Naive B cell (primary cell): ENCODE measurements around the gene EXOC2. TPM values are rescaled to one million over a fixed set of nuclear protein-coding genes. Genes with fewer than 3 reads are reported as not detected.
A peak's percentile ranks its signal among the peaks of the same experiment; 100 is the strongest.

Source experiments
- ATAC-seq, 2 donors: fragments of 150-1000 bp; cut with Tn5 transposase; 2 replicates each; pipeline ENCODE4 v1.10.0; 2021; ENCODE audit warnings: low read depth in 2 of 2, mild to moderate bottlenecking in 2 of 2, moderate library complexity in 2 of 2
- DNase-seq: peaks from one replicate; pipeline ENCODE4 v3.0.0; 2022
- H3K27ac Mint-ChIP-seq, 6 donors: one replicate each; pipeline ENCODE4 v1.8.0; 2020 to 2022; ENCODE audit warnings: mild to moderate bottlenecking in 6 of 6, mixed read lengths in 6 of 6, moderate library complexity in 5 of 6, inconsistent platforms in 2 of 6
- H3K27me3 Mint-ChIP-seq, 3 donors: one replicate each; pipeline ENCODE4 v1.8.0; 2021 to 2022; ENCODE audit warnings: mixed read lengths in 3 of 3, mild to moderate bottlenecking in 1 of 3
- H3K36me3 Mint-ChIP-seq, 2 donors: one replicate each; pipeline ENCODE4 v1.8.0; 2020 to 2022; ENCODE audit warnings: mixed read lengths in 2 of 2, inconsistent platforms in 1 of 2, mild to moderate bottlenecking in 1 of 2
- H3K4me1 Mint-ChIP-seq, 3 donors: one replicate each; pipeline ENCODE4 v1.8.0; 2020 to 2022; ENCODE audit warnings: mixed read lengths in 3 of 3, inconsistent platforms in 1 of 3, mild to moderate bottlenecking in 1 of 3, moderate library complexity in 1 of 3
- H3K4me3 Mint-ChIP-seq, 8 donors: one replicate each; pipeline ENCODE4 v1.8.0; 2020 to 2022; ENCODE audit warnings: mild to moderate bottlenecking in 8 of 8, mixed read lengths in 8 of 8, moderate library complexity in 8 of 8, inconsistent platforms in 2 of 8
- H3K9me3 Mint-ChIP-seq, 7 donors: one replicate each; pipeline ENCODE4 v1.8.0; 2020 to 2022; ENCODE audit warnings: mixed read lengths in 7 of 7, mild to moderate bottlenecking in 5 of 7, inconsistent platforms in 2 of 7, moderate library complexity in 1 of 7
- polyA plus RNA-seq, 6 donors: library from polyadenylated mRNA; unstranded; fragments of 300-500 nt; fragmentation: Illumina TruSeq; gene quantifications; one replicate each; pipeline ENCODE4 v1.2.3, GENCODE V29; 2021; ENCODE audit warnings: low read depth in 6 of 6

EXOC2 gene
- polyA plus RNA-seq, 6 donors from 2014 or later = 18.0 to 34.8 (median 28.6) TPM

DNA sequence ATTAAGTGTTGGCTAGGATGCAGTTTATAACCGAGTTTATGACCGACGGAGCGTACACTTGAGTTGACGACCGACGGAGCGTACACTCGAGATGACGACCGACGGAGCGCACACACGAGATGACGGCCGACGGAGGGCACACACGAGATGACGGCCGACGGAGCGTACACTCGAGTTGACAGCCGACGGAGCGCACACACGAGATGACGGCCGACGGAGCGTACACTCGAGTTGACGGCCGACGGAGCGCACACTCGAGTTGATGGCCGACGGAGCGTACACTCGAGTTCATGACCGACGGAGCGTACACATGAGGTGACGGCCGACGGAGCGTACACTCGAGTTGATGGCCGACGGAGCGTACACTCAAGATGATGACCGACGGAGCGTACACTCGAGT is 155.8 kb downstream of the EXOC2 start:
- H3K4me3 Mint-ChIP-seq = no peak overlapping the region
- DNase-seq = no peak
- no peaks in the 10 kb centered on the region for H3K27me3 Mint-ChIP-seq
- ATAC-seq = no peak
- peak overlapping the region in 2 of 6 donors; percentile 36 to 39 for H3K27ac Mint-ChIP-seq
- H3K36me3 Mint-ChIP-seq = peaks cover 36 to 47% of the 10 kb centered on the region in 2 donors
- H3K4me1 Mint-ChIP-seq = peaks cover 0 to 14% (median 3%) of the 10 kb centered on the region in 3 donors
- peaks cover 5 to 22% (median 10%) of the 10 kb centered on the region in 7 donors for H3K9me3 Mint-ChIP-seq

DNA sequence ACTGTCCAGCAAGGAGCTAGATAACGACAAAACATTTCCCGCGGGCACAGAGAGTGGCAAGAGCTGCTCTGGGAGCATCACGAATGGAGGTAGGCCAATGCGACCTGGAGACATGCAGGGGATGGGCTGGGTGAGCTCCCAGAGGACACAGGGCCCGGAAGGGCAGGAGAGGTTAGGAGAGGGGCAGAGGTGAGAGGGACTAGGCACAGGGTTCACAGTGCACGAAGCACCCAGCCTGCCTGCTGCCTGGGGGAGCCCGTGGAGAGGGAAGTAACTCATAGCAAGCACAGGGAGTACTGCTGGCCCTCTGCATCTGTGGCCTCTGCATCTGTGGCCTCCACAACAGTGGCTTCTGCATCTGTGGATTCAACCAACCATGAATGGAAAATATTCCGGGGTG is 162.5 kb downstream of the EXOC2 start:
- no peaks in the 10 kb centered on the region for H3K27me3 Mint-ChIP-seq
- no peak for DNase-seq
- peaks cover 7 to 14% (median 14%) of the 10 kb centered on the region in 3 donors for H3K4me1 Mint-ChIP-seq
- H3K9me3 Mint-ChIP-seq = no peaks in the 10 kb centered on the region
- no peak overlapping the region for H3K4me3 Mint-ChIP-seq
- H3K27ac Mint-ChIP-seq = peak overlapping the region in 2 of 6 donors; percentile 44 to 69
- no peak for ATAC-seq
- H3K36me3 Mint-ChIP-seq = peaks cover 15 to 31% of the 10 kb centered on the region in 2 donors

DNA sequence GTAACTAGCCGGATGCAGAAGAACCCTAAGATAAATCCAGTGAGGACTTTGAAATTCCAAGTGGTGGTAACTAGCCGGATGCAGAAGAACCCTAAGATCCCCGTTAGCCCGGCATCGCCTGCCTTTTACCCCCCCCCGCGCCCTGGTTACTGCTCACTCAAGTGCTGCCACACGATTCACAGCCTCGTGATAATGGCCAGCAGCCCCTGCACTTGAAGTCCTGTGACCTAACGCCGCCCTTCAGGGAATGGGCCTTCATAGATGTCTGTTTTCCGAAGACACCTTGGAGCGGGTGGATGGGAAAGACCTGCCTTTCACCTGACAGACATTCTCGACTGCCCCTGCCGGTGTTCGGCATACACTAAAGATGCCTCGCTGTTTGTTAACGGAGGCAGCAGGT is 163.9 kb downstream of the EXOC2 start:
- Mint-ChIP-seq H3K36me3 (peaks cover 15 to 25% of the 10 kb centered on the region in 2 donors), H3K27ac (peak overlapping the region in 1 of 6 donors; percentile 56), H3K27me3 (no peaks in the 10 kb centered on the region), H3K4me3 (no peak overlapping the region), H3K4me1 (peaks cover 6 to 11% (median 10%) of the 10 kb centered on the region in 3 donors), H3K9me3 (no peaks in the 10 kb centered on the region)
- DNase-seq (no peak), ATAC-seq (no peak)

DNA sequence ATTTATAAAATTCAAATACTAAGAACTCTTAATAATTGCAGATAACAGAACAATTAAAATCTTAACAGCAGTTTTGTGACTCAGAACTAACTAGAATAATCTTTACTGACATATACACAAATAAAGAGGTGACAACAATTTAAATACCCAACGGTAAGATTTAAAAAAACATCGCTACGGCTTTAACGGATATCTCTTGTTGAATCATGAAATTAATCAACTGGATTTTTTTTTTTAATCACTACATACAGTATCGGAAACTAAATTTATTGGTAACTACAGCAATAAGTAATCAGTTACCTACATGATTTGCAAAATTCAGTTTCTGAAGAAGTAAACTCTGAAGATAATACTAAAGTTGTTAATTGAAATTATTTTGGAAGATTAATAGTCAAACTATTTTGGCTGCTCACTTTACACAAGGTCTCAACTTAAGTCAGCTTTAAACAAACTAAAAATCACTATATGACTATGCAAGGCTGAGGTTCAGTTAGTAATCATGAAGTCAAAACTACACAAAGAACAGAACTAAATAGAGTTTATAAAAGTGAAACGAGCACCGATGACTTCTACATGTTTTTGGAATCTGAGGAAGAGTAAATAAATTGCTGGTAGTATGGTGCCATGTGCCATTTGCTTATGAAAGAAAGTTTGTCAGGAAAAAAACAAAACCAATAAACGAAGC is 164.8 kb downstream of the EXOC2 start:
- ATAC-seq (no peak), DNase-seq (no peak)
- H3K27ac Mint-ChIP-seq = no peak overlapping the region
- H3K36me3 Mint-ChIP-seq = peaks cover 15 to 17% of the 10 kb centered on the region in 2 donors
- peak overlapping the region in 1 of 8 donors; percentile 67 for H3K4me3 Mint-ChIP-seq
- H3K9me3 Mint-ChIP-seq = no peaks in the 10 kb centered on the region
- H3K27me3 Mint-ChIP-seq = no peaks in the 10 kb centered on the region
- peaks cover 0 to 11% (median 10%) of the 10 kb centered on the region in 3 donors for H3K4me1 Mint-ChIP-seq

DNA sequence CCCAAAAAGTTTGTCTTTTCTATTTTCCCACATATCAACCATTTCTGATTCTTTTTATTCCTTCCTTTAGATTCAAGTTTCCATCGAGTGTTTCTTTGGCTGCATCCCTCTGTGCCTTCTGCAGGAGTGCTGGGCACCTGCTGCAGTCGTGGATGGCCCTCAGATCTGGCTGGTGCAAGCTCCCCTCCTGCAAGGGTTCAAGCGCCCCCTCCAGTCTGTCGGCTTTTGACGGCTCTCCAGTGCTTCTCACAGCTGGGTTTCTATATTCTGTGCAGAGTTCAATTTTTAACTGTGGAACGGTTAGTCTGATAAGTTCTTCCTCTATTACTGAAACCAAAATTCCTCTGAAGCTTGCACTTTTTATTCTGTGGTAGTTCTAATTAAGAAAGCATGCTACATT is 168.1 kb downstream of the EXOC2 start:
- DNase-seq (no peak), ATAC-seq (no peak)
- Mint-ChIP-seq H3K9me3 (peaks cover 0 to 6% (median 0%) of the 10 kb centered on the region in 7 donors), H3K4me1 (peaks cover 3 to 13% (median 6%) of the 10 kb centered on the region in 3 donors), H3K36me3 (peaks cover 17 to 25% of the 10 kb centered on the region in 2 donors), H3K27ac (peak overlapping the region in 1 of 6 donors; percentile 65), H3K27me3 (no peaks in the 10 kb centered on the region), H3K4me3 (no peak overlapping the region)

DNA sequence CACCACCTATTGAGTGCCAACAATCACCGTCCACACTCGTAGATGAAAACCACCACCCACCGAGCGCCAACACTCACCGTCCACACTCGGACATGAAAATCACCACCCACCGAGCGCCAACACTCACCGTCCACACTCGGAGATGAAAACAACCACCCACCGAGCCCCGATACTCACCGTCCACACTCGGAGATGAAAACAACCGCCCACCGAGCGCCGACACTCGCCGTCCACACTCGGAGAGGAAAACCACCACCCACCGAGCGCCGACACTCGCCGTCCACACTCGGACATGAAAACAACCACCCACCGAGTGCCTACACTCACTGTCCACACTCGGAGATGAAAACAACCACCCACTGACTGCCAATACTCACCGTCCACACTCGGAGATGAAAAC is 172.1 kb downstream of the EXOC2 start:
- peak overlapping the region in 1 of 8 donors; percentile 69 for H3K4me3 Mint-ChIP-seq
- peaks cover 27 to 38% of the 10 kb centered on the region in 2 donors for H3K36me3 Mint-ChIP-seq
- ATAC-seq = no peak
- no peaks in the 10 kb centered on the region for H3K27me3 Mint-ChIP-seq
- H3K9me3 Mint-ChIP-seq = peaks cover 0 to 11% (median 3%) of the 10 kb centered on the region in 7 donors
- H3K4me1 Mint-ChIP-seq = peaks cover 3 to 17% (median 12%) of the 10 kb centered on the region in 3 donors
- peak overlapping the region in 3 of 6 donors; percentile 42 to 95 (median 69) for H3K27ac Mint-ChIP-seq
- DNase-seq = no peak

DNA sequence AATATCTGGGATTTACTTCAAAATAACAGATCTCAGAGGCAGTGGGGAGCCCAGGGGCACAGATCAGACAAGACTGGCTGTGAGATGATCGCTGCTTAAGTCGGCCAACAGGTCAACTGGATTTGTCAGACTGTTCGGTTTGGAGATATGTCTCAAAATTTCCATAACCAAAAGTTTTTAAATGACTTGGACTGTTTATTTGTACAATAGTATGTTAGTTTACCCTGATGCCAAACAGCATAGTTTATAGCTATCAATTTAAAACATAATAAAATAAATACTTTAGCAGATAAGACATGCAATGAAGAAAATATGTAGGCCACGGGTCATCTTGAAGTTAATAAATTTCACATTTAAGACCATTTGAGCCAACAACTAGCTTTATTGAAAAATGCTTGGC is 174.7 kb downstream of the EXOC2 start:
- peak overlapping the region in 1 of 6 donors; percentile 69 for H3K27ac Mint-ChIP-seq
- no peak for ATAC-seq
- peaks cover 30 to 38% of the 10 kb centered on the region in 2 donors for H3K36me3 Mint-ChIP-seq

DNA sequence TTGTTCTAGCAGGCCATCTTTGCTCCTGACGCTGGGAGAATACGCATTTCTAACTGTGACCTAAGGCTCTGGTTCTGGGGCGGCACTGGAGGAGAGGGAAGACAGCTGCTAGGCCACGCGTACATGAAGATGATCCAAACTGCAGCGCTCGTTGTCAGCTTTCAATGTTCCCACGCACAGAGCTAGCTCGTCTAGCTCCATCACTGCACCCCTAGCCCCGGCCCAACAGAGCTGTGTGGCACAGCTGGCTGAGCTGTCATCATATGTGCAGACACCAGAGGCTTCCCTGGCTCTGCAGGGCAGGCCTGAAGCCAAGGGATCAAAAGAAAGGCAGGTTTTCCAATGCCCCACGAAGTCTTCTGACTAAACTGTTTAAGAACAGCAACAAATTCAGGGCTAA is 176.7 kb downstream of the EXOC2 start:
- peaks cover 0 to 11% (median 3%) of the 10 kb centered on the region in 7 donors for H3K9me3 Mint-ChIP-seq
- peak overlapping the region in 2 of 6 donors; percentile 52 to 62 for H3K27ac Mint-ChIP-seq
- H3K4me1 Mint-ChIP-seq = peaks cover 6 to 25% (median 19%) of the 10 kb centered on the region in 3 donors

More for the DNA sequence above, 174.7 kb downstream of the EXOC2 start:
- Mint-ChIP-seq H3K4me3 (no peak overlapping the region), H3K4me1 (peaks cover 6 to 31% (median 22%) of the 10 kb centered on the region in 3 donors), H3K27me3 (no peaks in the 10 kb centered on the region), H3K9me3 (peaks cover 0 to 11% (median 3%) of the 10 kb centered on the region in 7 donors)
- no peak for DNase-seq

DNA sequence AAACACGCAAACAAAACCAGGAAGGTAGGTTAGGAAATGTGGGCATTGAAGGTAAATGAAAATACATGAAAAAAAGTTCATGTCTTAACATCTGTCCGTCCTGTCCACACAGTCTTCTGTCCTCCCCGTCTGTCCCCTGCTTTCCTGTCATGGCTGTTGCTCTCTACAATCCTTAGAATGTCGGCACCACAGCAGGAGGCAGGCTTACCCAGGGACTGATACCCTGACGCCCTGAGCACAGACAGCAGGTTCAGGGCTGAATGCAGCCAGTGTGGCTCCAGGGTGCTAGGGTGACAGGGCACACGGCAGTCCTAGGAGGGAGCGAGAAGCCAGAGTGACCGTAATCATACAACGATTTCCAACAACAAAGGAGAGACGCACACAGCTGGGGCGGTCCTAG is 177.7 kb downstream of the EXOC2 start:
- Mint-ChIP-seq H3K4me1 (peaks cover 15 to 29% (median 23%) of the 10 kb centered on the region in 3 donors), H3K9me3 (peaks cover 0 to 5% (median 2%) of the 10 kb centered on the region in 7 donors), H3K27ac (no peak overlapping the region), H3K36me3 (peaks cover 15 to 26% of the 10 kb centered on the region in 2 donors), H3K4me3 (no peak overlapping the region), H3K27me3 (no peaks in the 10 kb centered on the region)
- ATAC-seq (no peak), DNase-seq (no peak)

More for the DNA sequence above, 176.7 kb downstream of the EXOC2 start:
- no peak for ATAC-seq
- no peaks in the 10 kb centered on the region for H3K27me3 Mint-ChIP-seq
- no peak overlapping the region for H3K4me3 Mint-ChIP-seq
- peaks cover 23 to 31% of the 10 kb centered on the region in 2 donors for H3K36me3 Mint-ChIP-seq
- no peak for DNase-seq

DNA sequence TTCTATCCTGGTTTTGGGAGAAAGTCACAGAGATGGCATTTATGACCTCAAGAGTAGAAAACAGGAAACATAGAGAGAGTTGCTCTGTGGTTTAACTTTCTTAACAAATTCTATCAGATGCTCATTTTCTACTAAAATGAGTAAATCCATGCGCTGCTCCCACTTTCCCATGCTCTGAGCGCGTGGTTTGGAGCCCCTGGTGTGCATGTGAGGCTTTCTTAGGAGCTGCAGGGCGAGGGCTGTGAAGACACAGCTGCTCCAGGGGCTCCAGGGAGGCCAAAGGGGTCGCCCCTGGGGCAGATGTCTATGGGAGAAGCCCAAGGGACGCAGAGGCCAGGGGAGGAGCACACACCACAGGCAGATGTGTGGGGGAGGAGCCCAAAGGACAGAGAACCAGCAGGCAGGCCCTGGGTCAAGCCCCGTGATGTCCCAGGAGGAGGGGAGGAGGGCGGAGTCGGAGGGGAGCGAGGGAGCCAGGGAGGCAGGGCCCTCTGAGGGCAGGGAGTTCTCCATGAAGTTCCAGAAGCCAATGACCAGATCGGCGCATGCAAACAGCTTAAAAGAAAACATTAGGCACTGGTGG is 178.5 kb downstream of the EXOC2 start:
- Mint-ChIP-seq H3K9me3 (peaks cover 0 to 5% (median 2%) of the 10 kb centered on the region in 7 donors), H3K27me3 (no peaks in the 10 kb centered on the region), H3K4me3 (no peak overlapping the region), H3K27ac (peak overlapping the region in 3 of 6 donors; percentile 65 to 86 (median 71)), H3K36me3 (peaks cover 15 to 26% of the 10 kb centered on the region in 2 donors), H3K4me1 (peaks cover 22 to 36% (median 31%) of the 10 kb centered on the region in 3 donors)
- ATAC-seq (no peak), DNase-seq (no peak)

DNA sequence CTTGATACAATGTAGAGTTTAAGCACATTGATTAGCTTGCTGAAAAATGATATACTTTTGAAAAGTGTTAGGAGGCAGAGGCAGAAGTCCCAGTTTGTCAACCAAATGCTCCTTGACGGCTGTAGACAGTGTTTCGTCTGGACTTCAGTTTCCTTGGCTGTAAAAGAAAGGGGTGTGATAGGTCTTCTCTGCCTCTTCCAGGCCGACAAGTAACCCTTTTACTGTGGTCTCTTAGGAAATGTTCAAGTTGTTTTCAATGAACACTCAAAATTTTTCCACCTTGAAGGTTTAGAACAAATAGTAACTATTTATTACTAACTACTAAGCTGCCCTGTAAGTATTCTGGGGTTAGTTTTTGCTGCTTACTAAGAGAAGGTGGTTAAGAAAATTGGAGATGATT is 179.0 kb downstream of the EXOC2 start:
- H3K27ac Mint-ChIP-seq = peak overlapping the region in 2 of 6 donors; percentile 52 to 71
- no peak for ATAC-seq
- peaks cover 26 to 37% (median 34%) of the 10 kb centered on the region in 3 donors for H3K4me1 Mint-ChIP-seq

DNA sequence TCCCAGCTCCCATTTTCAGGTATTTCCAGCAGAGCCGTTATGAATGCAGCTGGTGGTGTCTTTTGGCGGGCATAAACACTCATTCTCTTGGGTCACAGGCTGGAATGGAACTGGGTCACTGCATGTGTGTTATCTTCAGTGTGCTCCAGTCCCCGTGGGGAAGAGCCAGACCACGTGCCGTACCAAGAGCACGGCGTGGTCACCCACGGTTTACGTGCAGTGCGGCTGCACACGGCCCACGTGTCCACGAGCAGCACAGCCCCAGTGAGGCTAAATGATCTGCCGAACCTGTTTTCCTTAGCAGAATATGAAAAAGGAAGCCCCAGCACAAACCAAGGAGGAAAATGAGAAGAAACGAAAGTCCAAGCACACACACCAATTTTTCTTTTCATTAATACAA is 179.9 kb downstream of the EXOC2 start:
- ATAC-seq = no peak
- Mint-ChIP-seq H3K4me1 (peaks cover 27 to 37% (median 34%) of the 10 kb centered on the region in 3 donors), H3K4me3 (no peak overlapping the region), H3K9me3 (peaks cover 0 to 5% (median 2%) of the 10 kb centered on the region in 7 donors), H3K27ac (no peak overlapping the region), H3K36me3 (peaks cover 14 to 22% of the 10 kb centered on the region in 2 donors), H3K27me3 (no peaks in the 10 kb centered on the region)
- DNase-seq = no peak

More for the DNA sequence above, 179.0 kb downstream of the EXOC2 start:
- H3K9me3 Mint-ChIP-seq = peaks cover 0 to 5% (median 2%) of the 10 kb centered on the region in 7 donors
- no peak overlapping the region for H3K4me3 Mint-ChIP-seq
- DNase-seq = no peak
- H3K27me3 Mint-ChIP-seq = no peaks in the 10 kb centered on the region
- H3K36me3 Mint-ChIP-seq = peaks cover 15 to 26% of the 10 kb centered on the region in 2 donors

DNA sequence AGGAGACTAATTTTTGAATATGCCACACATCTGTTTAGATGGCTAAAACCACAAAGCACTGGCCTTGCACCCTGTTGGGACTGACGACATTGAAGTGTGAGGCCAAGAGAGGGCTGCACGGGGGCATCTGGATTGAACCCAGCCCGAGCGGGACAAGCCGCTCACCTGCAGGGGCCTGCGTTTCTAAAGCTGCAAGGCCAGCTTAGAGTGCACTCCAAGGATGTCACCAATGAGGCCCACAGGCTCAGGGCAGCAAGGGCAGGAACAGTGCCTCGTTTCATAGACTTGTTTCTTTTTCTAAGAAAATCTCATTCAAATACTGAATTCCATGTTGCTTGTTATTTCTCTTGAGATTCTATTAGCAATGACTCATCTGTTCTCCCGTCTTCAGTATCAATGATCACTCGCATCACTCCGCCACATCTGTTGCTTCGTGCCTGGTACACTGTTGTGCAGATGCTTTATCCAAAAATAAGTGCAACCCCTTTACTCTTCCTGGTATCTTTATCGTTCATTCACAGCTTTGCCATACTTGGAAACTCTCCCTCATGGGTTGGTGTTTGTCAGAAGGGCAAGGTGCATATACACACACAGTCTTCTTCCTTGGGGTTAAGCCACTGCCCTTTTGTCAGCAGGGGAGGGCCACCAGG is 181.3 kb downstream of the EXOC2 start:
- H3K27me3 Mint-ChIP-seq = no peaks in the 10 kb centered on the region
- peaks cover under 1 to 16% of the 10 kb centered on the region in 2 donors for H3K36me3 Mint-ChIP-seq
- DNase-seq (no peak), ATAC-seq (no peak)
- H3K27ac Mint-ChIP-seq = peak overlapping the region in 4 of 6 donors; percentile 2 to 85 (median 42)
- peaks cover 38 to 42% (median 38%) of the 10 kb centered on the region in 3 donors for H3K4me1 Mint-ChIP-seq
- no peak overlapping the region for H3K4me3 Mint-ChIP-seq
- H3K9me3 Mint-ChIP-seq = no peaks in the 10 kb centered on the region
